Transverse colon (tissue), 4 donors: ENCODE results near the gene CYTH4. TPM values are rescaled to one million over a fixed set of nuclear protein-coding genes. Genes with fewer than 3 reads are reported as not detected.

Experiments
- DNase-seq: peaks from one replicate; pipeline ENCODE4 v3.0.0-alpha.2; 2019
- H3K27ac ChIP-seq, 4 donors: fragments of 200-600 bp; sonication (generic); 2 replicates each; pipeline ENCODE4 v1.5.1; 2016 to 2018; ENCODE audit warnings: inconsistent platforms in 4 of 4
- H3K27me3 ChIP-seq: fragments of 200-600 bp; sonication (generic); 2 replicates; pipeline ENCODE4 v1.5.1; 2017; ENCODE audit warnings: inconsistent platforms
- H3K36me3 ChIP-seq, 4 donors: fragments of 200-600 bp; sonication (generic); 2 replicates each; pipeline ENCODE4 v1.5.1; 2017 to 2019; ENCODE audit warnings: inconsistent platforms in 4 of 4
- H3K4me1 ChIP-seq, 4 donors: fragments of 200-600 bp; sonication (generic); 2 replicates each; pipeline ENCODE4 v1.5.1; 2017 to 2020; ENCODE audit warnings: inconsistent platforms in 4 of 4
- H3K4me3 ChIP-seq, 4 donors: fragments of 200-600 bp; sonication (generic); 1 replicate in 1 of 4; 2 replicates in 3 of 4; pipeline versions ENCODE4 v1.5.1 to v1.6.1; 2017 to 2019; ENCODE audit warnings: inconsistent platforms in 4 of 4
- H3K9me3 ChIP-seq, 2 donors: fragments of 200-600 bp; sonication (generic); 2 replicates each; pipeline ENCODE4 v1.5.1; 2017 to 2019; ENCODE audit warnings: inconsistent platforms in 2 of 2
- EP300 ChIP-seq: sonication (generic); formaldehyde crosslinking; IDR thresholded peaks from one replicate; pipeline ENCODE4 v1.6.1; 2017; ENCODE audit warnings: antibody characterized with exemption, low read depth
- POLR2A ChIP-seq: fragments of 450-650 bp; IDR thresholded peaks from one replicate; pipeline ENCODE4 v1.6.1; 2016; ENCODE audit warnings: antibody characterized with exemption, mild to moderate bottlenecking, moderate library complexity
- POLR2AphosphoS5 ChIP-seq, 3 donors: sonication (generic); formaldehyde crosslinking; IDR thresholded peaks; one replicate each; pipeline ENCODE4 v1.6.1; 2016; ENCODE audit warnings: antibody characterized with exemption in 3 of 3
- WGBS, 2 donors: methylation state at CpG; one replicate each; pipeline ENCODE4 v1.1.5; 2018; ENCODE audit warnings: low coverage in 1 of 2; 5-methylcytosine and 5-hydroxymethylcytosine counted together
- in situ Hi-C, 4 donors: fragments of 200-750 bp; cut with MboI; loops; one replicate each; pipeline versions ENCODE4 v1.15.0 to v1.15.1; 2017; ENCODE audit warnings: low sequenced_read_pairs in 3 of 4, low pct_ligation_motif_present in 1 of 4, low pct_unique_long_range_greater_than_20kb in 1 of 4
- intact Hi-C: fragments of 100-400 bp; cut with DNase I; formaldehyde crosslinking; loops from one replicate; pipeline ENCODE4 v1.15.1; 2023; ENCODE audit warnings: low total_unique reads
- total RNA-seq, 4 donors: library from RNA; depleted of rRNA; stranded (reverse); fragments of >200 nt; gene quantifications; one replicate each; pipeline ENCODE4 v1.1.0, GENCODE V29; 2016
- TF ChIP-seq, protein P1 (sequence below), 5 experiments: fragments of 200-600 bp in 3 of 5; fragments of 450-650 bp in 2 of 5; sonication (generic) in 3 of 5; IDR thresholded peaks; 1 replicate in 2 of 5; 2 replicates in 3 of 5; pipeline ENCODE4 v1.5.1; 2016 to 2017; ENCODE audit warnings: antibody characterized with exemption in 5 of 5, inconsistent platforms in 3 of 5, mild to moderate bottlenecking in 2 of 5, moderate library complexity in 1 of 5

CYTH4 gene
- total RNA-seq, 4 donors from 2014 or later, result 1.4 to 26.9 (median 10.6) TPM

DNA sequence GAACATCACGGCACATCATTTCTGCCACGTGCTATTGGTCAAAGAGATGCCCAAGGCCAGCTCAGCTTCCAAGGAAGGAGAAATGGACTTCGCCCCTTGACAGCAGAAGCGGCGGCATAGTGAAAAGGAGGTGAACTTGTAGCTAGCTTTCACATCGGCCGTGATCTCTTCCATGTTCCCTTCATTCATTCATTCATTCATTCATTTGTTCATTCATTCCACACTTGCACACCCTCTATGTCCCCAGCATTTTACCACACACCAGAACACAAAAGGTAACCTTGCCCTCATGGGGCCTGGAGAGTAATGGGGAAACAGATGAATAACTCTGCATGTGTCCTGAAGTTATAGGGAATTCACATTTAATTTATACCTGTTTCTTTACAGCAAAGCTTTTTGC lies 1.1 kb upstream of the CYTH4 start:
- Histone ChIP-seq H3K27me3 (peaks cover 34% of the 10 kb centered on the region), H3K4me1 (no peaks in the 10 kb centered on the region), H3K9me3 (no peaks in the 10 kb centered on the region), H3K4me3 (no peak overlapping the region), H3K36me3 (no peaks in the 10 kb centered on the region), H3K27ac (no peak overlapping the region)
- DNase-seq, result no peak
- TF ChIP-seq POLR2A (no peak), EP300 (no peak), POLR2AphosphoS5 (IDR thresholded peaks at IDR 0.05) (no peak)
- TF ChIP-seq, protein P1, sequence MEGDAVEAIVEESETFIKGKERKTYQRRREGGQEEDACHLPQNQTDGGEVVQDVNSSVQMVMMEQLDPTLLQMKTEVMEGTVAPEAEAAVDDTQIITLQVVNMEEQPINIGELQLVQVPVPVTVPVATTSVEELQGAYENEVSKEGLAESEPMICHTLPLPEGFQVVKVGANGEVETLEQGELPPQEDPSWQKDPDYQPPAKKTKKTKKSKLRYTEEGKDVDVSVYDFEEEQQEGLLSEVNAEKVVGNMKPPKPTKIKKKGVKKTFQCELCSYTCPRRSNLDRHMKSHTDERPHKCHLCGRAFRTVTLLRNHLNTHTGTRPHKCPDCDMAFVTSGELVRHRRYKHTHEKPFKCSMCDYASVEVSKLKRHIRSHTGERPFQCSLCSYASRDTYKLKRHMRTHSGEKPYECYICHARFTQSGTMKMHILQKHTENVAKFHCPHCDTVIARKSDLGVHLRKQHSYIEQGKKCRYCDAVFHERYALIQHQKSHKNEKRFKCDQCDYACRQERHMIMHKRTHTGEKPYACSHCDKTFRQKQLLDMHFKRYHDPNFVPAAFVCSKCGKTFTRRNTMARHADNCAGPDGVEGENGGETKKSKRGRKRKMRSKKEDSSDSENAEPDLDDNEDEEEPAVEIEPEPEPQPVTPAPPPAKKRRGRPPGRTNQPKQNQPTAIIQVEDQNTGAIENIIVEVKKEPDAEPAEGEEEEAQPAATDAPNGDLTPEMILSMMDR (IDR thresholded peaks at IDR 0.05), result no peak
- WGBS, 2 donors, result 92% methylated on average over 7 of the region's 7 CpGs; no CpG with 5 or more reads in 1 of the 2 donors
- intact Hi-C loops, result no loop called here
- in situ Hi-C loops, result no loop called here

DNA sequence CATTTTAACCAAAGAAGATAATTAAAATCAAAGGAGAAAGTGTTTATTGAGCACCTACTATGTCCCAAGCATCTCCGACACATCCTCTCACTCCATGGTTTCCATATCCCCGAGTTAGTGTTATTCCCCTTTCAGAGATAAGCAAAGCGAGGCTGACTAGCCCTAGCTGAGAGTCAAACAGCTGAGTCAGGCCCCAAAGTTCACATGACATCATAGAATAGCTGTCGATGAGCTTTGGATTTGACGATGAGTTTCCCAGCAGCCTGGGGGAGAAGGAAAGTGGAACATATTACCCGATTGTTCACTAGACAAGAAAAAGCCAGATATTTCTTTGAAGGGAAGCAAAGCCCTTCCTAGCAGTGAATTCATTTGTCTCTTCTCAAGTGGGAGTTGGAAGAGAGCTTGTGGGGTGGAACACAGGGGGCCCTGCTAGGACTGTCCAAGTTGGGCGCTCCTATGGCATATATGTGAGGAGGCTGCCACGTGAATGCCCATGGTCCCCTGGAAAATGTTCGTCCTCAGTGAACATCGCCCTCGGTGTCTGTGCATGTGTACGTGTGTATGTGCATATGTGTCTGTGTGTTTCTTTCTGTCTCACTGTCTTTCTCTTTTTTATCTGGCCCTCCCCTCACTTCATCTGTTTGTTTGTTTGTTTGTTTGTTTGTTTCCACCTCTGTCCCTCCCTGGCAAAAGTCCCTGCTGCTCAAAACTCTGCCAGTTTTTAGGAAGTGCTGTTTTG lies 493 bp upstream of the CYTH4 start:
- peak overlapping the region; percentile 73 to 82 (median 79) for H3K27ac ChIP-seq
- H3K4me3 ChIP-seq, result peak overlapping the region in 1 of 4 donors; percentile 52
- no peaks in the 10 kb centered on the region for H3K36me3 ChIP-seq
- in situ Hi-C loops, result no loop called here
- no peaks in the 10 kb centered on the region for H3K4me1 ChIP-seq
- WGBS, 2 donors, result 72 to 81% methylated on average over 3 to 12 of the region's 12 CpGs
- intact Hi-C loops, result no loop called here
- H3K27me3 ChIP-seq, result peaks cover 34% of the 10 kb centered on the region
- DNase-seq, result no peak
- no peak for TF ChIP-seq POLR2AphosphoS5 (IDR thresholded peaks at IDR 0.05)
- no peaks in the 10 kb centered on the region for H3K9me3 ChIP-seq

DNA sequence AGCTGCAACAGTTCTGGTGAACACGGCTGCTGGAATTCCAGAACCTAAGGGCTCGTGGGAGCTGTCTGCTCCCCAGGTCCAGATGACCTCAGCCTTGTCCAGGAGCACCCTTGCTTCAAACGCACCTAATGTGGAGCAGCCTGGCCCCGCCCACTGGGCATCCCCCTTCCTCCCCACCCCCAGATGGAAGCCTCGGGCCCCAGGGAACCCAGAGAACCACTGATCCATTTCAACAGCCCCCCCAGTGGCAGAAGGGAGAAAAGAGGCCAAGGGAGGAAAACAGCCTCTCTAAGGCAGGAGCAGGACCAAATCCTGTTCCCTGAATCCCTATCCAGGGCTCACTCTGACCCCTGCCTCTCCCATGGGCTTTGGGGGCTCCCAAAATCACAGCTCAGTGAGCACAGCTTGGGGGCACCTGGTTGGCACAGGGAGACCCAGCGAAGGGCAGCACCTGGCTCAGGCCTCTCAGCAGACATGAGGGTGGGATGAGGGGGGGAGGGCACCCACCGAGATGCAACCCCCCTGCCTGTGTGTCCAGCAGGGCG lies 1.2 kb downstream of the CYTH4 start:
- TF ChIP-seq POLR2A (no peak), EP300 (no peak), POLR2AphosphoS5 (IDR thresholded peaks at IDR 0.05) (no peak)
- TF ChIP-seq, protein P1 (IDR thresholded peaks at IDR 0.05), result peak in 1 of 5 experiments; percentile 9
- H3K36me3 ChIP-seq, result no peaks in the 10 kb centered on the region
- H3K27me3 ChIP-seq, result peaks cover 27% of the 10 kb centered on the region
- peak overlapping the region in 3 of 4 donors; percentile 27 to 52 (median 30) for H3K4me3 ChIP-seq
- H3K9me3 ChIP-seq, result no peaks in the 10 kb centered on the region
- peak; percentile 62 for DNase-seq
- H3K27ac ChIP-seq, result peak overlapping the region; percentile 73 to 82 (median 79)
- in situ Hi-C loops, result no loop called here
- intact Hi-C loops, result no loop called here
- H3K4me1 ChIP-seq, result no peaks in the 10 kb centered on the region
- WGBS, 2 donors, result 27% methylated on average over 5 of the region's 8 CpGs; no CpG with 5 or more reads in 1 of the 2 donors

DNA sequence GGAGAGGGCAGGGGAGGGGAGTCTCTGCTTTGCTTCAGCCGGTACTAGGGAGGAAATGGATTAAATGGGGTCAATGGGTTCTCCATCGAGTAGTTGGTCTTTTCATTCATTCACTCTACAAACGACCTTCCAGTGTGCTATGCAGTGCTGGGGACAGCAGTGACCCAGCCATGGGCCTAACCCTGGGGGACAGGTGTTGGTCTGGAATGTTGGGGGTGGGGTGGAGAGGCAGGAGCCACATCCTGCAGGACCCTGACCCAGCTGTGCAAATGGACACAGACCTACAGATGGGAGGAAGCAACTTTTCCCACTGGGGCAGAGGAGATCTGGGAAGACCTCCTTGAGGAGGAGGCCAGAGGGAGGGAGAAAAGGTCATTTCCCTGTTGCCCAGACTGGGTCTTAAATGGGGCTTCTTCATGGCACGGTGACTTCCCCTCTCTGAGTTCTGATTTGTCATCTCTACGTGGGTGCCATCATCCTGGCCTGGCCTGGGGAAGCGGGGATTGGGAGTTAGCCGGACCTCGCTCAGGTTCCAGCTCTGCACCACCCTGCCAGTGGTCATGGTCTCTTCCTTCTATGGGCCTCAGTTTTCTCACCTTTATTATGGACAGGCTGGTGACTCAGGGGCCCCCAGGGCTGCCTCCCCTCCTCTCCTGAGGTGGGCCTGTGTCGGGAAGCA lies 2.0 kb downstream of the CYTH4 start:
- H3K27ac ChIP-seq, result peak overlapping the region; percentile 73 to 82 (median 79)
- no peaks in the 10 kb centered on the region for H3K9me3 ChIP-seq
- H3K4me1 ChIP-seq, result no peaks in the 10 kb centered on the region
- intact Hi-C loops (no loop called here), in situ Hi-C loops (no loop called here)
- H3K27me3 ChIP-seq, result peaks cover 25% of the 10 kb centered on the region
- peak overlapping the region in 3 of 4 donors; percentile 27 to 52 (median 30) for H3K4me3 ChIP-seq
- H3K36me3 ChIP-seq, result no peaks in the 10 kb centered on the region
- no peak for DNase-seq
- 51% methylated on average over 9 of the region's 9 CpGs; no CpG with 5 or more reads in 1 of the 2 donors for WGBS, 2 donors
- TF ChIP-seq, protein P1 (IDR thresholded peaks at IDR 0.05), result no peak
